HG03280 (cell line): ENCODE measurements around the gene PDE6A.
"Not testable (repeated sequence)": the region's sequence is repeated elsewhere in the genome, so short reads cannot be mapped to it uniquely, and the experiment has no call there.

Experiments
- ATAC-seq: cut with Tn5 transposase; IDR thresholded peaks from one replicate; pipeline ENCODE4 v1.9.1; 2021; ENCODE audit warnings: mild to moderate bottlenecking, moderate library complexity; ENCODE audit not compliant: unreplicated experiment

Gene PDE6A

DNA sequence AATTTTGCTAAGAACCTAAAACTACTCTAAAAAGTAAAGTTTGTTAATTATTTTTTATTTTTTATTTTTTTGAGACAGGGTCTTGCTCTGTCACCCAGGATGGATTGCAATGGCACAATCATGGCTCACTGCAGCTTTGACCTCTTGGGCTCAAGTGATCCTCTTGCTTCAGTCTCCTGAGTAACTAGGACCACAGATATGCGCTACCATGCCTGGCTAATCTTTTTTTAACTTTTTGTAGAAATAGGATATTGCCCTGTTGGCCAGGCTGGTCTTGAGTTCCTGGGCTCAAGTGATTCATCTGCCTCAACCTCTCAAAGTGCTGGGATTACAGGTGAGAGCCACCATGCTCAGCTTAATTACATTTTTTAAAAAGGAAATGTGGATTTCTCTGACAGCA is 45.8 kb downstream of the PDE6A start:
- ATAC-seq, result no peak

DNA sequence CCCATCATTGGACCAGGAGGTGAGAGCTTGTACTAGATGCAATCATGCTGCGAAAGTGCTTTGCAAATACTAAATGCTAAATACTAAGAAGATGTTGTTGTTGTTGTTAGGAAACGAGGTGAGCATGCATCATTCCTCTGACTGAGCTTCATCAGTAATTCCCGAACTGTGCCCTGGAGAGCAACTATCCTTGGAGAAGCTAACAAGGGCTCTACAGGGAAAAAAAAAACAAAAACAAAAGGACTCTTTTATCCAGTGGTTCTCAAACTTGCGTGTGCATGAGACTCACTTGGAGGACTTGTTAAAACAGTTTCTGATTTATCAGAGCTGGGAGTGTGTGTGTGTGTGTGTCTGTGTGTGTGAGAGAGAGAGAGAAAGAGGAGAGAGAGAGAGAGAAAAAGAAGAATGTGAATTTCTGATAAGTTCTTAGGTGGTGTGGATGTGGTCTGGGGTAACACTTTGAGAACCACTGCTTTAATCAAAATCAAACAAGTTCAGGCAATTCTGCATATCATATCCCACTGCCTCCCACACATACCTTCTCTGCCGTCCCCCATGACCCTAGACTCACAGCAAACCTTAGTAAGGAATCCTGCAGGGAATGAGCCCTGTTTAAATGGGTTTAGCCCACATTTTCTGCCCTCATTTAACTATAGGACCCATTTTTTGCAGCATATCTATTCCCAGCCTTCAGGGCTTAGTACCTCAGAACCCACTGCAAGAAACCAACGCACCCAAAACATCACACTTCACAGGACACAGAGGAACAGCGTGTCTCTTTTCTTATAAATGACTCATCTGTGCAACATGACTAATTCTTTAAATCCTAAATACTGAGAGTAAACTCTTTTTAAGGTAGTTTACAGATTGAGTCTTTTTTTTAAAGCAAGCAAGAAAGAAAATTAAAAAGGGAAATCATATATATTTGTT is 48.9 kb downstream of the PDE6A start:
- no peak for ATAC-seq

DNA sequence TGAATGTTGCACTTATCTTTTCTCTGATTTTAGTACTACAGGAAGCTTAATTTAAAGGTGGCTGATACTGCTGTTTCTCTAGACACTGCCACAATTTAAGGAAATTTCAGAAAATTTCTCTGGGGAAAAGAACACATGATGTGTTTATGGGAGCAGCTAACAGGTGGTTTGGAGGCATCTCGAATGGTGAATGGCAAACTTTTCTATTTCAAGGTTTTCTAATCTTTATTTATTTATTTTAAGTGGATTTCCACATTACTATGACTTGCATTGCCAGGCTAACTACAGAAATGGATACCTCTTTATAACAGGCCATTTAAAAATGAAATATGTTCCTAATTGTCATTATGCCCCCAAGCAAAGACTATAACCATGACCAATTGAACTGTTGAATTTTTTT is 50.4 kb downstream of the PDE6A start:
- ATAC-seq, result no peak

DNA sequence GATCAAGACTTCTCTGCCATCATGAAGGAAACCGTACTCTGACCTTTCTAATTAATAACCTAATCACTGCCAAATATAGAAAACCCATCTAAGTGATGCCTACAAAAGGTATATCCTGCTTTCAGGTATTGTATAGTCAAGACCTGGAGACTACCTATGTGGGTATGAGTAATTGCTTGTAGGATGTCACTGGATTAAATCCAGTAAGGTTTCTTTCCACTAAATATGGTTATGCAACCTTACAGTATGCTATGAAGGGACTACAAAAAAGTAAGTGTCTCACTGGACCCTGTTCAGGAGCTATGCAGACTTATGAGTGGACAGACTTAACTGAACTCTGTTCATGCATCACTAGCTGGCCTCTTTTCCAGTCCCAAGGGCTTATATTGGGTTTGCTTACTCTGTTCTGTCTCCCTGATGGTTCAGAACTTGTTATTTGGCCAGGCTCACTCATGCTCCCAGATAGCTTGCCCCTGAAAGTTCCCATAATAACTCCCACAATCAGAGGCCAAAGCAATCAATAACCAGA is 51.1 kb downstream of the PDE6A start:
- ATAC-seq, result no peak

DNA sequence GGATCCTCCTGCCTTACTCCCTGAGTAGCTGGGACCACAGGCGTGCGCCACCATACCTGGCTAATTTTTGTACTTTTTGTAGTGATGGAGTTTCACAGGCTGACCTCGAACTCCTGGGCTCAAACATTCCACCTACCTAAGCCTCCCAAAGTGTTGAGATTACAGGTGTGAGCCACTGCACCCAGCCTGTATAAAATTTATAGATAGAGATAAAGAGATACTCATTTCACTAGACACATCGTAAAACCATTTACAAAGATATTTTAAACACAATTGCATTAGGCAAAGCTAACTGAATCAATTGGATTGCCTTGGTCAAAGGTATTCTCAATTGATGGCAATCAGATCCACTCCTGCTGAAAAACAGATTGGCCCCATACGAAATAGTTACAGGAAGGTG is 52.0 kb downstream of the PDE6A start:
- ATAC-seq, result no peak

DNA sequence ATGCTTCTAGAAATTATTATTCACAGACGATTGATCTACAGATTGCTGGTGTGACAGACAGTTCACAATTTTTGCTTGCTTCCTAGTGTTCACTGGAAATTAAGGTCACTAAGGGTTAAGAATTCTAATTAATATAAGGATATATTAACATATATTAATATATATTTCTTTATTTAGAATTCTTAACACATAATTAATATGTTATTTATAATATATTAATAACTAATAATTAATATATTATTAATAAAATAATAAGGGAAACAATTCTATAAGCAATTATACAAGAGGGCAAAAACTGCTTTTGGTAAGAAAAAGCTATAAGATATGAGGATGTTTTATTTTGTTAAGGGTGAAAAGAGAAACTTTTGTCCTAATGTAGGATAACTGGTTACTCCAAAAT is 56.3 kb downstream of the PDE6A start:
- no peak for ATAC-seq

DNA sequence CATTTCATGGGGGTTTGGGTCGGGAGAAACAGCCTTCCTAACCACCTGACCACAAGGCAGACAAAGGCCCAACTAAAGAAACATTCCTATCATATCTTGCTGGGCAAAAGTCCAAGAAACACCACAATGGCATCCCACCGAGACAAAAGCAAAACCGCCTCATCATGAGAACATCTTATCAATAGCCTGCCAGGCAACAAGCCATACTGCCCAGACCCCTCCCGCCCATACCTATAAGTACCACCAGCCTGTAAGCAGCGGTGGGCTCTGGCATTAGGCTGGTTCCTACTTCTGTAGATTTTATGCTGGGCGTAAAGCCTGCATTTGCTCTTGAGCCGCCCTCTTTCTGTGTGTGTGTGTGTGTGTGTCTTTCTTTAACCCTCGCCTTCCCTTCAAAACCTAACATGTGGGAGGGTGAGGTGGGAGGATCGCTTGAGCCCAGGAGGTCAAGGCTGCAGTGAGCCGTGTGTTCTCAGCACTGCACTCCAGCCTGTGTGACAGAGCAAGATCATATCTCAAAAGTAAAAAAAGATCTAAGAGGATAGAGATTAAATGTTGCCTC is 56.9 kb downstream of the PDE6A start:
- no peak for ATAC-seq

DNA sequence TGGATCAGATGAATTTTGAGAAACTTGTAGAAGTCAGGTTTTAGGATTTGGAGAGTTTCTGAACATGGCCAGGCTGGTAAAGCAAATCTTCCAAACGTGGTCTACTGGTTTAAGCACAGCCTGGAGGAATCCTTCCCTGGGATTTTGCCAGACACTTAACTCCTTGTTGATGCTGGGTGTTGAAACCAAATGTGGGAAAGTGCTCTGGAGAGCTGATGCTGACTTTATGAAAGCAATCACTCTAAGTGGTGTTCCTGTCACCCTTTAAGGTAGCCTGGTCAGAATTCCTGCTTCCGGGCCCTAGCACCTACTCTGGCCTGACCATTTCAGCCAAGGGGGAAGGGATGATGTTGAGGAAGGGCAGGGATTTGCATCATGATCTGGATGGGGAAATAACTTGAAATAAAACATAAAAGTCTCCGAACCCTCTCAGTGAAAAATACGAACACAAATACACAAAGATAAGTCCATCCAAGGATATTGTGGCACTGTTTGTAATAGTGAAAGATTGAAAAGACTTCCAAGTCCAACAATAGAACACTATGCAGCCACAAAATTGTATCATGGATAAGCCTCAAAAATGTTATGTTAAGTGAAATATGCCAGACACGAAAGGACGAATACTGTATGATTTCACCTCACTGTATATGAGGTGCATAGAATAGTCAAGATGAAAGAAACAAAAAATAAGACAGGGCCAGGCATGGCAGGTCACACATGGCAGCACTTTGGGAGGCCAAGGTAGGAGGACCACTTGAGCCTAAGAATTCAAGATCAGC is 57.7 kb downstream of the PDE6A start:
- ATAC-seq, result no peak

DNA sequence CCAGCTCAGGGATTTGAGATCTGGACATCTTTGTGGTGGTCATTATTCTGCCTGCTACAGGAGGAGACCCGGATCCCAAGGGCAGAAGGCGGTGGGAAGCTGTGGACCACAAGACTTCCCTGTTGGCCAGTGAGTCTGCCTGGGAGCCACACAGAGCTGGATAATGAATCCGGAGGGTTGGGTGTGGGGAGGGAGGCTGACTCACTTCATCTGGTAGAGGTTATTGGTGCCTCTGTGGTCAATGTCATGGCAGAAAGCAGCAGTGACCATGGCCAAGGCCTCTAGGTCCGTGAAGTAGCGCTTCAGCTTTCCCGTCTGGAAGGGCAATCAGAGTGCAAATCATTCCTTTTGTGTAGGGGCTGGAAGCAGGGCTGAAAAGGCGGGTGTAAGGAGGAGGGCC is 58.5 kb downstream of the PDE6A start:
- no peak for ATAC-seq

DNA sequence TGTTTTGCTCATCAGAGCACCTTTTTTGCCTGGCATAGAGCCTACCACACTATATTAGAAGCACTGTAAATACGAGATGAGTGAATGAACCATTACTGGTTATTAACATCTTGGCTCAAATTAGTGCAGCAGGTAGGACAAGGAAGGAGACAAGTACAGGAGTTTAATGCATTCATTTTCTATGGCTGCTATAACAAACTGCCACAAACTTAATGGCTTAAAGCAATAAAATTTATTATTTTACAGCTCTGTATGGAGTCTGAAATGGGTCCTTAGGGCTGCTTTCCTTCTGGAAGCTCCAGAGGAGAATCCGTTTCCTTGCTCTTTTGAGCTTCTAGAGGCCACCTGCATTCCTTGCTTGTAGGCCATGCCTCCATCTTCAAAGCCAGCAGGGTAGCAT is 59.1 kb downstream of the PDE6A start:
- ATAC-seq, result no peak

DNA sequence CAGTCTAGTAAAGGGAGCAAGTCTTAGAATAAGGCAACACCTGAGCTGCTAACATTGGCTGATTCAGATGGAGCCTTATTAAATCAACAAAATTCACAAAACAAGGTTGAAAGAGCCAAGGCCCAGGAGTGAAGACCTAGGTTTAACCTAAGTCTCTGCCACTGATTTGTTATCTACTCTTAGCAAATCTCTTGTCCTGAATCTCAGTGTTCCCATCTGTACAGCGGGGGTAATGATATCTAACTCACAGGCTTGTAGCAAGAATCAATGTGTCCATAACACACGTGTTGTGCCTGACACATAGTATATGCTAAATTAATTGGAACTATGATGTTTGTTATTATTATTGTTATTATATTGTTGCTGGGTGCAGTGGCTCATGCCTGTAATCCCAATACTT is 61.0 kb downstream of the PDE6A start:
- no peak for ATAC-seq

DNA sequence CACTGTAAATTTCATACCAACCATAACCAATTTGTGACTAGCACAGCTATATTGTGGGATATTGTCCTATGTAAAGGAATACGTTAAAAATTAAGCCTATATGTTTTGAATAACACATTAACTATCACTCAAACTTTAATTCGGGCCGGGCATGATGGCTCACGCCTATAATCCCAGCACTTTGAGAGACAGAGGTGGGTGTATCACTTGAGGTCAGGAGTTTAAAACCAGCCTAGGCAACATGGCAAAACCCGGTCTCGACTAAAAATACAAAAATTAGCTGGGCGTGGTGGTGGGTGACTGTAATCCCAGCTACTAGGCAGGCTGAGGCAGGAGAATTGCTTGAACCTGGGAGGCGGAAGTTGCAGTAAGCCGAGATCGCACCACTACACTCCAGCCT is 62.0 kb downstream of the PDE6A start:
- ATAC-seq, result not testable (repeated sequence)

DNA sequence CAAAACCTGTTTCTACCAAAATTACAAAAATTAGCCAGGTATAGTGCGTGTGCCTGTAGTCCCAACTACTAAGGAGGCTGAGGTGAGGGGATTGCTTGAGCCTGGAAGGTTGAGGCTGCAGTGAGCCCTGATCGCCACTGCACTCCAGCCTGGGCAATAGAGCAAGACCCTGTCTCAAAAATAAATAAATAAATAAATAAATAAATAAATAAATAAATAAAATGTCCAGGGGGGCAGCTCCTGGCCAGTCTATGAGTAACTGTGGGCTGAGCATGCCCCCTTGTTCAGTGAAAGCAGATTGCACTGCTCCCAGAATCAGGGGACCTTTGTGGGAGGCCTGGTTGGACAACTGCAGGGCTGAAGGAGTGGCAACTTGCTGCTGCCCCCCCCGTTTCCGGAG is 62.7 kb downstream of the PDE6A start:
- ATAC-seq, result no peak

DNA sequence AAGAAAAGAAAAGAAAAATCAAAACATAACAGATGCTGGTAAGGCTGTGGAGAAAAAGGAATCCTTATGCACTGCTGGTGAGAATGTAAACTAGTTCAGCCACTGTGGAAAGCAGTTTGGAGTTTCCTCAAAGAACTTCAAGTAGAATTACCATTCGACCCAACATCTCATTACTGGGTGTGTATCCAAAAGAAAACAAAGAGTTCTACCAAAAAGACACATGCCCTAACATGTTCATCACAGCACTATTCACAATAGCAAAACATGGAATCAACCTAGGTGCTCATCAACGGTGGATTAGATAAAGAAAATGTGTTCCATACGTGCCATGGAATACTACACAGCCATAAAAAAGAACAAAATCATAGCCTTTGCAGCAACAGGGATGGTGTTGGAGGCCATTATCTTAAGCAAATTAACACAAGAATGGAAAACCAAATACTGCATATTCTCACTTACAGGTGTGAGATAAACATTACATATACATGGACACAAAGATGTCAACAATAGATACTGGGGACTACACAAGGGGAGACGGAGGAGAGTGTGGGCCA is 63.4 kb downstream of the PDE6A start:
- ATAC-seq, result no peak

DNA sequence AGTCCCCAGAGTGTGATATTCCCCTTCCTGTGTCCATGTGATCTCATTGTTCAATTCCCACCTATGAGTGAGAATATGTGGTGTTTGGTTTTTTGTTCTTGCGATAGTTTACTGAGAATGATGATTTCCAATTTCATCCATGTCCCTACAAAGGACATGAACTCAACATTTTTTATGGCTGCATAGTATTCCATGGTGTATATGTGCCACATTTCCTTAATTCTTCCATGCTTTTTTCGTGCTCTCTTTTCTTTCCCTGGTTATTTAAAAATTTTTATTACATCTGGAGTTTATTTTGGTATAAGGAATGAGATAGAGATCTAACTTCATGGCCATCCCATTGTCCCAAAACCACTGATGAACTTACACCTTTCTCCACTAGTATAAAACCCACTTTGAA is 65.0 kb downstream of the PDE6A start:
- ATAC-seq, result not testable (repeated sequence)

DNA sequence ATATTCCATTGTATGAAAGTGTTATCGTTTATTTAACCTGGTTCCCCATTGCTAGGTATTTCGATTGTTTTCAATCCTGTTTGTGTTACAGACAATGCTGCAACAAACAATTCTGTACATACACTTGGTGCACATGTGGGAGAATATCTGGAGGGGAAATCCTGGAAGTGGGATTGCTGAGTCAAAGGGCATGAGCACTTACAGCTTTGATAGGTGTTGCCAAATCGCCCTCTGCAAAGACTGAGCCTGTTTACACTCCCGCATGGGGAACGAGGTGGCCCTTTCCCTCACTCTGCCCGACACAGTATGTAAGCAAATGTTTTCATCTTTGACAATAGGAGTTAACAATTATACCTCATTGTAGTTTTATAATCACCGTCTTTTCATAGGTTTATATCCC is 66.2 kb downstream of the PDE6A start:
- ATAC-seq, result no peak

DNA sequence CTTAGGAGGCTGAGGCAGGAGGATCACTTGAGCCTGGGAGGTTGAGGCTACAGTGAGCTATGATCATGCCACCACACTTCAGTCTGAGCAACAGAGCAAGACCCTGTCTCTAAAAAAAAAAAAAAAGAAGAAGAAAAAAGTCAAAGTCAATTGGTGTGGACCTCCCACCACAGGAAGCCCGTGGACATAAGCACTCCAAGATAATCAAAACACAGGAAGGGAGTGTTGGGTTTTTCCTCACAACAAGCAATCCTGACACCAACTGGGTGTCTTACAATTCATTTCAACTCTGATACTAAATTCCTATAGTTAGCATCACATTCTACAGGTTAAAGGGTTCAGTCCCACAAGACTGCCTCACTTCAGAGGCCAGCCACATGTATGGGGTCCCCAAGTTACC is 70.7 kb downstream of the PDE6A start:
- ATAC-seq, result no peak

DNA sequence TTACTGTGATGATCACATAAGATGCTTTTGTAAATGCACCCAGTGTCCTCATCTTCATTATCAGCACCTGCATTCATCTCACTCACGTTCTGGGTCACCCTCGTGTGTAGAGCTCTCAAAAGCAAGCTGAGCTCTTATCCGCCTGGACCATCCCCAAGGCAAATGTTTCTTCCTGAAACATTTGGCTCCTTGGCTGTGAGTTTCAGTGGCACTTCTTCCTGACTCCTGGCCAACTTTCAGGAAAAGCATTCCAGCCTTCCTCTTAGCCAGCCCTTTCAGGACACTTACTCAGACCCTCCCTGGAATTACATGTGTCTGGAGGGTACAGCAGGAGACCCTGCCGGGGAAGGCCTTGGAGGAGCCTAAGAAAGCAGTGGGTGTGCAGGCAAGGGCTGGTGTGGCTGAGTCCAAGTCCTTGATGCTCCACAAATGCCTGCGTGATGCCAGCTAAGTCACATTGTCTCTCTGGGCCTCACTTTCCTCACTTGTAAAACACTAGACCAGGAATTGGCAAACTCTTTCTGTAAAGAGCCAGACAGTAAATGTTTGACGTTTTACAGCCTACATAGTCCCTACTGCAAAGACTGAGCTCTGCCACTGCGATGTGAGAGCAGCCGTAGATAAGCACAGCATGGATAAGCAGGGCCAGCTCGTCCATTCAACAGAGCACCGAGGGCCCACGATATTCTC is 72.1 kb downstream of the PDE6A start:
- ATAC-seq, result no peak

DNA sequence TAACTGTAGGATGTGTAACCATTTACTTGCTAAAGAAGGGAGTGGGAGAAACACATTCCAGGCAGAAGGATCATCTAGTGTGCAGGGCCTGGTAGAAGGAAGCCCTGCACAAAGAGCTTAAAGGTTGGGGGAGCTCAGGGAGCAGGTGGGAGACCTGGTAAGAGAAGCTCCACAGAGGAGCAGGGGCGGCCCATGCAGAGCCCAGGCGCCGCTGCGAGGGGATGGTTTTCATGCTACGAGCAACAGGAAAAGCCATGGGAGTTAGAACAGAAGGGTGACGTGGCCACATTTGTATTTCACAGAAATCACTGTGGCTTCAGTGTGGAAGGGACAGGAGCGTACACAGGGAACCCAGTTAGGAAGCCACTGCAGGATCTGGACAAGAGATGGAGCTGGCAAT is 73.1 kb downstream of the PDE6A start:
- ATAC-seq, result no peak

DNA sequence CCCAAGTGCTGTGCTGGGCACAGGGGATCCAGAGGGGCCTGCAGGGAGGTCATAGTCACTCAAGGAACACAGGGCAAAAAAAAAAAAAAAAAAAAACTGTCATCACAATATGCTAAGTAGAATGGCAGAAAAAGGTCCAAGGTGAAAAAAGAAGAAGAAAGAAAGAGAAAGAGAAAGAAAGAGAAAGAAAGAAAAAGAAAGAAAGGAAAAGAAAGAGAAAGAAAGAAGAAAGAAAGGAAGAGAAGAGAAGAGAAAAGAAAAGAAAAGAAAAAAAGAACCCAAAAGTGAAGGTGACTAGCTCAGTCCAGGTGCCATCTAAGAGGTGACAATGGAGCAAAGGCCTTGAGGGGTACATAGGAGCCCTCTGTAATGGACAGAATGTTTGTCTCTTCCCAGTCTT is 73.9 kb downstream of the PDE6A start:
- no peak for ATAC-seq

DNA sequence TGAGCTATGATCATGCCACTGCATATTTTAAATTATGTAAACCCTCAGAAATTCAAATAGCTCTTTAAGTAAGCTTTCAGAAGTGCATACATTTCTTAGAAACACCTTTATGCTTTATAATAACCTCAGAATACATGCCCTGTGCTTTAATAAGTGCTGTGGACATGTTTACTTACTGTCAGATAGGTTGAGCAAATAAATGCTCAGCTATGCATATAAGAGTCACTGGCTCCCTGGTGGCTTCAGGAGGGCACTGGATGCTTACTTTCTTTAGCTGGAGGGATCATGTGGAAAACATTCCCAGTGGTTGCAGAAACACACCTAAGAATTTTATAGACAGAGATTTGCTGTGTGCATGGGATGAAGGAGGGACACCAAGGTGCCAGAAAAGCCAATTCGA is 74.4 kb downstream of the PDE6A start:
- ATAC-seq, result no peak
